Skin epidermis (tissue), 12 donors: Measurements from ENCODE around the gene ATP6V1G1.
"Not testable (repeated sequence)": the region's sequence is repeated elsewhere in the genome, so short reads cannot be mapped to it uniquely, and the experiment has no call there.

ENCODE experiments used
- H3K27ac ChIP-seq, 21 experiments: fragments of 200-600 bp; sonication (generic) in 11 of 21; one replicate each; pipeline ENCODE4 v1.5.0; 2020; ENCODE audit warnings: mild to moderate bottlenecking in 3 of 21, inconsistent platforms in 2 of 21, moderate library complexity in 2 of 21
- H3K4me3 ChIP-seq, 7 experiments: fragments of 200-600 bp; sonication (generic) in 2 of 7; one replicate each; pipeline ENCODE4 v1.5.0; 2020; ENCODE audit warnings: inconsistent platforms in 2 of 7, mild to moderate bottlenecking in 2 of 7, moderate library complexity in 1 of 7

Gene ATP6V1G1

GRCh38 chr9:114574438-114574837 lies 13.1 kb upstream of the ATP6V1G1 start:
- no peak overlapping the region for H3K27ac ChIP-seq
- H3K4me3 ChIP-seq, result no peak overlapping the region

DNA sequence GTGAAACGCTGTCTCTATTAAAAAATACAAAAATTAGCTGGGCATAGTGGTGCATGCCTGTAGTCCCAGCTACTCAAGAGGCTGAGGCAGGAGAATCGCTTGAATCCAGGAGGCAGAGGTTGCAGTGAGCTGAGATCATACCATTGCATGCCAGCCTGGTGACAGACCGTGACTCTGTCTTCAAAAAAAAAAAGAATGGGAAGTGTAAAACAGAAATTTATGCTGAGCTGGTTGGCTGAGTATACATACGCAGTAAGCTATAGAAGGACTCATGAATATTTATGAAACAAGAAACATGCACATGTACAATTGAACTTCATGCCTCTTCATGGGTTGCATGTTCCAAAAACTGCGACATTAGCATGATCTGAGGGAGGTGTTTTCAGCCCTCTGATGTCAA lies 10.8 kb upstream of the ATP6V1G1 start:
- not testable (repeated sequence) for H3K4me3 ChIP-seq

GRCh38 chr9:114578134-114578533 lies 9.4 kb upstream of the ATP6V1G1 start:
- H3K27ac ChIP-seq, H3K4me3 ChIP-seq: not testable (repeated sequence)

More for the DNA sequence above, 10.8 kb upstream of the ATP6V1G1 start:
- not testable (repeated sequence) for H3K27ac ChIP-seq

DNA sequence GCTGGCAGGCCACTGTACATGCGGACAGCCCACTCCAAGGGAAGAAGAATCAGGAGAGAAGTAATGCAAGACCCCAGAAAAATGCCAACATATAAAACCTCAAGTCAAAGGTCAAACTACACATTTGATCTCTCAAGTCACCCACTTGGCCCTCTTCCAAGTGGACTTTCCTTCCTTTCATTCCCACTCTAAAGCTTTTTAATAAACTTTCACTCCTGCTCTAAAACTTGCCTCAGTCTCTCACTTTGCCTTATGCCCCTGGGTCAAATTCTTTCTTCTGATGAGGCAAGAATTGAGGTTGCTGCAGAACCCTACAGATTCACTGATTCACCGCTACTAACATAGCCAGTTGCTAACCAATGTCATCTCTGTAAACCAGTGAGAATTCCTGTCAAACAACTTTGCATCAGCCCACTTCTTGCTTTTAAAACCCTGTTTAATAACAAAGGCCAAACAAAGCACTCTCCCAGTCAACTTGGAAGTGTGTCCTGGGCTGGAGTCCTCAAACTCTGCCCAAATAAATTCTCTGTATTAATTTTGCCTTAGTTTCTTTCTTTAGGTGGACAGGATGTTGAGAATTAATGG lies 6.9 kb upstream of the ATP6V1G1 start:
- Histone ChIP-seq H3K4me3 (no peak overlapping the region), H3K27ac (no peak overlapping the region)

DNA sequence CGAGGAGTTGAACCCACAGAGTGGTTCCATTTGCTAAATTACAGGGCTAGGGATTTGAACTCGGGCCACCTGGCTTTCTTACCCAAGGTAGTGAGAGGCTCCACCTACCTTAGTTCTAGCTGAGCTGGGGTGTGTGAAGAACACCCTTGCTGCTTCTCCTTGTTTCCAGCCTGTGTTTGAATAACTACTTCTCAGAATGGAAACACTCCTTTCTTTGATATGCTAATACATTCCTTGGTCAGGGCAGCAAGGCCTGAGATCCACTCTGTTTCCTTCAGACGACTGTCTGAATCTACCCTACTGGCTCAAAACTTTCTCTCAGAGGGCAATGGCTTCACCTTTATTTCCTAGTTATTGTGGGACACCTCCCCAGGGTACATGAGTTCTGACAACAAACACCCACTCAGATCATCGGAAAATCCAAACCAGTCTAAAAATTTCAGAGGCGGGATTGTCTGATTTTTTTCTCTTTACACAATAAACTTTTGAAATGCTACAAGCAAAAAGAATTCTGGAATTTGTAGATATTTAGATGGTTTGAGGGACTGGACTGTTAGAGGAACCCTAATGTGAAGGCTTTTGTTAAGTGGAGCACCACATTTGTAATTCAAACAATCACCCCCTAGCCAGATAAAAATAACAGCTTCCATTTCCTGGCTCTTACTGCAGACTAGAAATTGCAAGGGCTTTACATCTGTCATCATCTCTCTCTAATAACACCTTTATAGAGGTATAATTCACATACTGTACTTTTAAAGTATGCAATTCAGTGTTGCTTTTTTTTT lies 4.0 kb upstream of the ATP6V1G1 start:
- Histone ChIP-seq H3K4me3 (no peak overlapping the region), H3K27ac (no peak overlapping the region)

DNA sequence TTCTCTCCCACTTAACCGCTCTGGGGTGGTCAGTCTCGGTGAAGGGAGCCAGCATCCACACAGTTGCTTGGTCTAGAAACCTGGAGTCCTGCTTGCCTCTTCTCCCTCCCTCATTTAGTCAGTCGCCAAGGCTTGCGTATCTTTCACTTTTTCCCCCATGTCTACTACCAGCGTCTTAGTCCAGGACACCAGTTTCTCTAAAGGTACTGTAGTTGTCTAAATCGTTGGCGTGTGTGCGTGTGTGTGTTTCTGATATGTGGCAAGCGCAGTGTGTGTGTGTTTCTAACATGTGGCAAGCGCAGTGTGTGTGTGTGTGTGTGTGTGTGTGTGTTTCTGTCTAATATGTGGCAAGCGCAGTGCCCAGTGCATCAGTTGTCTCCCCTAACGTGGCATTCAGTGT lies 641 bp downstream of the ATP6V1G1 start:
- H3K27ac ChIP-seq, result peak overlapping the region; percentile 87 to 99 (median 96)
- peak overlapping the region; percentile 60 to 93 (median 71) for H3K4me3 ChIP-seq

GRCh38 chr9:114588651-114589526 lies 1.3 kb downstream of the ATP6V1G1 start:
- peak overlapping the region; percentile 60 to 93 (median 71) for H3K4me3 ChIP-seq

GRCh38 chr9:114590328-114590727 lies 2.8 kb downstream of the ATP6V1G1 start:
- no peak overlapping the region for H3K4me3 ChIP-seq

More at GRCh38 chr9:114588651-114589526, 1.3 kb downstream of the ATP6V1G1 start:
- peak overlapping the region in 19 of 21 experiments; percentile 6 to 99 (median 96) for H3K27ac ChIP-seq

DNA sequence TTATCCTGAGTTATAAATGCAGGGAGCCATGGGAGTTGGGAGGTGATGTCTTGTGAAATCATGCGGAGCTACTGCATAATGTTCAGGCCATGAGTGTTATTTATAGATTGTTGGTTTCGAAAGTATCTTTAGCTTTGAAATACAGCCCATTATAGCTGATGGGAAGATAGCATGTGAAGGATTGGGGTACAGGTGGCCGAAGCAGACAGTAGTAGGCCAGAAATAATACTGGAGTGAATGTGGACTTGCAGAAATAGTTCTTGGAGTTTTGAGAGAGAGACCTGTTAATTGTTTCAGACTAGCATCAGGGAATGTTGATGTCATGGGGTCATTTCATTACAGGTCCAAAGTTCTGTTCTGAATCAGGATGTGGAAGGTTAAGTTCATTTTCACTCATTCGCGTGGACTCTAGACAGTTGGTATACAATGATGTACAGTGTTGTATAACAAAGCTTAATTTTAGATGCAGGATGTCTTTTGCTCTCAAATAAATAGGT lies 3.8 kb downstream of the ATP6V1G1 start:
- H3K27ac ChIP-seq, result peak overlapping the region in 16 of 21 experiments; percentile 0 to 86 (median 61)
- peak overlapping the region in 1 of 7 experiments; percentile 1 for H3K4me3 ChIP-seq

More at GRCh38 chr9:114590328-114590727, 2.8 kb downstream of the ATP6V1G1 start:
- H3K27ac ChIP-seq, result peak overlapping the region in 6 of 21 experiments; percentile 4 to 97 (median 18)

GRCh38 chr9:114591849-114592248 lies 4.3 kb downstream of the ATP6V1G1 start:
- H3K4me3 ChIP-seq, result no peak overlapping the region
- peak overlapping the region in 18 of 21 experiments; percentile 0 to 86 (median 56) for H3K27ac ChIP-seq

- H3K27ac ChIP-seq, result peak overlapping the region in 17 of 21 experiments; percentile 0 to 86 (median 50)
- H3K4me3 ChIP-seq, result no peak overlapping the region
These were observed 4.8 kb downstream of the ATP6V1G1 start for GRCh38 chr9:114592356-114592755.

DNA sequence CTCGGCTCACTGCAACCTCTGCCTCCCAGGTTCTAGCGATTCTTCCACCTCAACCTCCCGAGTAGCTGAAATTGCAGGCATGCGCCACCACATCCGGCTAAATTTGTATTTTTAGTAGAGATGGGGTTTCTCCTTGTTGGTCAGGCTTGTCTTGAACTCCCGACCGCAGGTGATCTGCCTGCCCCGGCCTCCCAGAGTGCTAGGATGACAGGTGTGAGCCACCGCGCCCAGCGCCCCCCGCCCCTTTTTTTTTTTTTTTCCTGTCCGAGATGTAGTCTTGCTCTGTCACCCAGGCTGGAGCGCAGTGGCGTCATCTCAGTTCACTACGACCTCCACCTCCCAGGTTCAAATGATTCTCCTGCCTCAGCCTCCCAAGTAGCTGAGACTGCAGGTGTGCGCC lies 6.6 kb downstream of the ATP6V1G1 start:
- Histone ChIP-seq H3K27ac (peak overlapping the region in 1 of 21 experiments; percentile 86), H3K4me3 (no peak overlapping the region)

GRCh38 chr9:114600502-114601248 lies 13.1 kb downstream of the ATP6V1G1 start:
- not testable (repeated sequence) for H3K27ac ChIP-seq, H3K4me3 ChIP-seq

DNA sequence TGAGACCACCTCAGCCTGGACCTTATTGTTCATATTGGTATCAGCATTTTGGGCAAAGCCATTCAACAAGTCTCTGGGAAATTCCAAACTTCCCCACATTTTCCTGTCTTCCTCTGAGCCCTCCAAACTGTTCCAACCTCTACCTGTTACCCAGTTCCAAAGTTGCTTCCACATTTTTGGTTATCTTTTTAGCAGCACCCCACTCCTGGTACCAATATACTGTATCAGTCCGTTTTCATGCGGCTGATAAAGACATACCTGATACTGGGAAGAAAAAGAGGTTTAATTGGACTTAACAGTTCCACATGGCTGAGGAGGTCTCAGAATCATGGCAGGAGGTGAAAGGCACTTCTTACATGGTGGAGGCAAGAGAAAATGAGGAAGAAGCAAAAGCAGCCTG lies 14.2 kb downstream of the ATP6V1G1 start:
- H3K4me3 ChIP-seq, H3K27ac ChIP-seq: not testable (repeated sequence)

- no peak overlapping the region for H3K27ac ChIP-seq
- H3K4me3 ChIP-seq, result no peak overlapping the region
These were observed 15.1 kb downstream of the ATP6V1G1 start for GRCh38 chr9:114602620-114603019.

- Histone ChIP-seq H3K4me3 (no peak overlapping the region), H3K27ac (no peak overlapping the region)
These were observed 15.7 kb downstream of the ATP6V1G1 start for GRCh38 chr9:114603248-114603647.

GRCh38 chr9:114604989-114605388 lies 17.4 kb downstream of the ATP6V1G1 start:
- Histone ChIP-seq H3K27ac (no peak overlapping the region), H3K4me3 (no peak overlapping the region)

DNA sequence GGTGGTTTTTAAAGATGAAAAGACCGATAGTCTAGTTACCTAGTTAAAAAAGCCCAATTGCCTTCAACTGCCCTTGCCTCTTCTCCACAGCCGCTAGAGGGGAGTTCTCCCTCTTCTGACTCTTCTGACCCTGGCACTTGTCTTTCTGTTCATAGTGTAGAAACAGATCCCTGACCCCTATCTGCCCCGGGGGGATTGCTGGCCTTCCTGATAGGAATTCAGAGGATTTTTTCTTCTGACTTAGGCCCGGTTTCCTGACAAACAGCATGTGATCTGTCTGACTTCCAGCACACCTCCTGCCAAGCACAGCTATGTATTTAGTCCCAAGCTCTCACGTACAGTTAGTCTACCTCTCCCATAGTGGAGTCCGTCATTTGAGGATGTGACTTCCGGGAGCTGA lies 18.5 kb downstream of the ATP6V1G1 start:
- H3K27ac ChIP-seq, result no peak overlapping the region
- H3K4me3 ChIP-seq, result no peak overlapping the region

DNA sequence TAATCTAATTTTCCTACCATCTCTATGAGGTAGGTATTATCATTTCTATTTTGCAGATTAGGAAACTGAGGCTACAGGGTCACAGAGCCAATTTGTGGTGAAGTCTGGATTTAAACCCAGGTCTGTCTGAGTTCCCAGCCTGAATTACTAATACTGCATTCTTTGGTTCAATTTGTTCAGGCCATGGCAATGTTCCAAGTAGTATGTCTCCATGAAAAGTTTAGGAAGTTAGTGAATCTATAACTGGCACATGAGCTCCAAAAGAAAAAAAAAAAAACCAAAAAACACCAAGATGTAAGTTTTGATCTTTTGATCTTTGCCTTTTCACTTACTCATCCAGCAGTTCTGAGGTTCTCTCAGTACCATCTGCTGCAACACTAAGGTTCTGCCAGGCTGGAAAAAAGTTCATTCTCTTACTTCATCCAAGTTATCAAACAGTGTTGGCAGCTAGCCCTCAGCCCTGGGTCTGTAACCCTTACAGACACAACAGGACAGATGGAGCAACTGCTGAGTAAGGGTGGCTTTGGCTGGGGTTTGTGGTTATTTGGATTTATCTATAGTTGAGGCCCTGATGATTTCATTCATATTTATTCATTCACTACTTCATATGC lies 19.1 kb downstream of the ATP6V1G1 start:
- Histone ChIP-seq H3K4me3 (no peak overlapping the region), H3K27ac (no peak overlapping the region)
